ENCODE data around the gene ARFIP1. TPM values are rescaled to one million over a fixed set of nuclear protein-coding genes. Genes with fewer than 3 reads are reported as not detected.

ARFIP1 gene
- total RNA-seq (22.1 TPM), polyA plus RNA-seq (ENCODE audit: insufficient read depth in 1 of 8, insufficient read length in 8 of 8, low replicate concordance in 1 of 8) (10 to 100 TPM; 17.1 to 30.4 (median 20.8) TPM)
- long read RNA-seq, donor 1, transcript ARFIP1-201 (9 exons, 3,111 nt) = major isoform, 5 of 13 reads
- long read RNA-seq, donor 1, partial matches to known transcripts = 7 of 13 reads
- long read RNA-seq, donor 1, other reads (novel, unspliced or antisense) = 0 of 13 reads
- long read RNA-seq, donor 2 = 0 reads
- long read RNA-seq, donor 3, transcript ARFIP1-201 (9 exons, 3,111 nt) = major isoform, 8 of 12 reads
- long read RNA-seq, donor 3, partial matches to known transcripts = 0 of 12 reads
- long read RNA-seq, donor 3, other reads (novel, unspliced or antisense) = 0 of 12 reads
- long read RNA-seq, donor 4, partial matches to known transcripts = 0 of 3 reads
- long read RNA-seq, donor 4, other reads (novel, unspliced or antisense) = 0 of 3 reads
- long read RNA-seq, donor 5, transcript ARFIP1-201 (9 exons, 3,111 nt) = major isoform, 10 of 49 reads
- long read RNA-seq, donor 5, partial matches to known transcripts = 33 of 49 reads
- long read RNA-seq, donor 5, other reads (novel, unspliced or antisense) = 0 of 49 reads
- long read RNA-seq, donor 6, transcript ARFIP1-201 (9 exons, 3,111 nt) = major isoform, 5 of 7 reads
- long read RNA-seq, donor 6, partial matches to known transcripts = 0 of 7 reads
- long read RNA-seq, donor 6, other reads (novel, unspliced or antisense) = 0 of 7 reads
- long read RNA-seq, donor 7, partial matches to known transcripts = 13 of 17 reads
- long read RNA-seq, donor 7, other reads (novel, unspliced or antisense) = 0 of 17 reads
- long read RNA-seq, donor 8, partial matches to known transcripts = 0 of 10 reads
- long read RNA-seq, donor 8, other reads (novel, unspliced or antisense) = 0 of 10 reads
- long read RNA-seq, donor 9, partial matches to known transcripts = 10 of 16 reads
- long read RNA-seq, donor 9, other reads (novel, unspliced or antisense) = 0 of 16 reads
- long read RNA-seq, donor 10, partial matches to known transcripts = 5 of 11 reads
- long read RNA-seq, donor 10, other reads (novel, unspliced or antisense) = 0 of 11 reads
- long read RNA-seq, donor 11, partial matches to known transcripts = 16 of 23 reads
- long read RNA-seq, donor 11, other reads (novel, unspliced or antisense) = 0 of 23 reads

- peak within 1 kb of the TSS; percentile 98 for H3K27ac ChIP-seq (ENCODE audit: low read length)
- no peaks in the 10 kb centered on the region for H3K36me3 ChIP-seq (ENCODE audit: control insufficient read depth, insufficient read depth, low read length)
- WGBS (ENCODE audit: insufficient coverage) = under 1% methylated on average over 50 of the region's 55 CpGs
- H3K27me3 ChIP-seq (ENCODE audit: control insufficient read depth, insufficient read depth, low read length) = no peaks in the 10 kb centered on the region
- peak; percentile 99 for DNase-seq
- no peaks in the 10 kb centered on the region for H3K9me3 ChIP-seq (replicated peaks; ENCODE audit: control insufficient read depth, low read depth, low read length)
- H3K4me3 ChIP-seq (ENCODE audit: low read length) = peak within 1 kb of the TSS; percentile 96
- peaks cover 10% of the 10 kb centered on the region for H3K4me1 ChIP-seq (ENCODE audit: control insufficient read depth, insufficient read depth, low read length)
Observed at GRCh38 chr4:152779513-152780266, at the start of gene ARFIP1, which contains the start of gene TIGD4. Gene ARFIP1 (plus strand): TSS chr4:152779954. CDS start chr4:152829634, 49,680 bp downstream. Gene TIGD4 (minus strand): TSS chr4:152779730. CDS start chr4:152771004, 8,726 bp downstream.

- H3K4me3 ChIP-seq (ENCODE audit: low read length) = no peak overlapping the region
- WGBS (ENCODE audit: insufficient coverage) = 93% methylated on average over 2 of the region's 2 CpGs
Observed at GRCh38 chr4:152731997-152732396, 47.8 kb upstream of the ARFIP1 start.

GRCh38 chr4:152734015-152734698, 45.6 kb upstream of the ARFIP1 start:
- Histone ChIP-seq H3K27ac (ENCODE audit: low read length) (no peak overlapping the region), H3K27me3 (ENCODE audit: control insufficient read depth, insufficient read depth, low read length) (peaks cover 2% of the 10 kb centered on the region), H3K36me3 (ENCODE audit: control insufficient read depth, insufficient read depth, low read length) (no peaks in the 10 kb centered on the region), H3K4me3 (ENCODE audit: low read length) (no peak overlapping the region), H3K4me1 (ENCODE audit: control insufficient read depth, insufficient read depth, low read length) (no peaks in the 10 kb centered on the region), H3K9me3 (replicated peaks; ENCODE audit: control insufficient read depth, low read depth, low read length) (no peaks in the 10 kb centered on the region)
- no peak for DNase-seq
- WGBS (ENCODE audit: insufficient coverage) = 72% methylated on average over 4 of the region's 5 CpGs

More at GRCh38 chr4:152731997-152732396, 47.8 kb upstream of the ARFIP1 start:
- Histone ChIP-seq H3K9me3 (replicated peaks; ENCODE audit: control insufficient read depth, low read depth, low read length) (no peaks in the 10 kb centered on the region), H3K27ac (ENCODE audit: low read length) (no peak overlapping the region), H3K4me1 (ENCODE audit: control insufficient read depth, insufficient read depth, low read length) (no peaks in the 10 kb centered on the region), H3K36me3 (ENCODE audit: control insufficient read depth, insufficient read depth, low read length) (no peaks in the 10 kb centered on the region), H3K27me3 (ENCODE audit: control insufficient read depth, insufficient read depth, low read length) (peaks cover 6% of the 10 kb centered on the region)
- no peak for DNase-seq

GRCh38 chr4:152734699-152735050, 45.1 kb upstream of the ARFIP1 start:
- Histone ChIP-seq H3K27me3 (ENCODE audit: control insufficient read depth, insufficient read depth, low read length) (peaks cover 2% of the 10 kb centered on the region), H3K36me3 (ENCODE audit: control insufficient read depth, insufficient read depth, low read length) (no peaks in the 10 kb centered on the region), H3K27ac (ENCODE audit: low read length) (no peak overlapping the region), H3K4me1 (ENCODE audit: control insufficient read depth, insufficient read depth, low read length) (no peaks in the 10 kb centered on the region), H3K4me3 (ENCODE audit: low read length) (no peak overlapping the region), H3K9me3 (replicated peaks; ENCODE audit: control insufficient read depth, low read depth, low read length) (no peaks in the 10 kb centered on the region)
- WGBS (ENCODE audit: insufficient coverage) = 42% methylated on average over 2 of the region's 3 CpGs
- no peak for DNase-seq

- no CpG with 5 or more reads among the region's 2 CpGs for WGBS (ENCODE audit: insufficient coverage)
- Histone ChIP-seq H3K4me1 (ENCODE audit: control insufficient read depth, insufficient read depth, low read length) (no peaks in the 10 kb centered on the region), H3K9me3 (replicated peaks; ENCODE audit: control insufficient read depth, low read depth, low read length) (no peaks in the 10 kb centered on the region), H3K27ac (ENCODE audit: low read length) (no peak overlapping the region), H3K36me3 (ENCODE audit: control insufficient read depth, insufficient read depth, low read length) (no peaks in the 10 kb centered on the region), H3K4me3 (ENCODE audit: low read length) (no peak overlapping the region), H3K27me3 (ENCODE audit: control insufficient read depth, insufficient read depth, low read length) (peaks cover 2% of the 10 kb centered on the region)
- DNase-seq = peak; percentile 26
Observed at GRCh38 chr4:152735396-152735859, 44.3 kb upstream of the ARFIP1 start.

GRCh38 chr4:152735906-152736305, 43.8 kb upstream of the ARFIP1 start:
- Histone ChIP-seq H3K9me3 (replicated peaks; ENCODE audit: control insufficient read depth, low read depth, low read length) (no peaks in the 10 kb centered on the region), H3K27me3 (ENCODE audit: control insufficient read depth, insufficient read depth, low read length) (peaks cover 2% of the 10 kb centered on the region), H3K36me3 (ENCODE audit: control insufficient read depth, insufficient read depth, low read length) (no peaks in the 10 kb centered on the region), H3K27ac (ENCODE audit: low read length) (no peak overlapping the region), H3K4me1 (ENCODE audit: control insufficient read depth, insufficient read depth, low read length) (no peaks in the 10 kb centered on the region), H3K4me3 (ENCODE audit: low read length) (no peak overlapping the region)
- no peak for DNase-seq
- WGBS (ENCODE audit: insufficient coverage) = no CpG with 5 or more reads among the region's 3 CpGs

GRCh38 chr4:152738827-152739226, 40.9 kb upstream of the ARFIP1 start:
- H3K27ac ChIP-seq (ENCODE audit: low read length) = no peak overlapping the region
- peaks cover 2% of the 10 kb centered on the region for H3K27me3 ChIP-seq (ENCODE audit: control insufficient read depth, insufficient read depth, low read length)
- H3K4me3 ChIP-seq (ENCODE audit: low read length) = no peak overlapping the region
- H3K9me3 ChIP-seq (replicated peaks; ENCODE audit: control insufficient read depth, low read depth, low read length) = no peaks in the 10 kb centered on the region
- no peaks in the 10 kb centered on the region for H3K36me3 ChIP-seq (ENCODE audit: control insufficient read depth, insufficient read depth, low read length)
- WGBS (ENCODE audit: insufficient coverage) = 80% methylated on average over 1 of the region's 3 CpGs
- no peak for DNase-seq
- no peaks in the 10 kb centered on the region for H3K4me1 ChIP-seq (ENCODE audit: control insufficient read depth, insufficient read depth, low read length)

GRCh38 chr4:152747444-152747843, 32.3 kb upstream of the ARFIP1 start:
- H3K4me3 ChIP-seq (ENCODE audit: low read length) = no peak overlapping the region
- H3K27ac ChIP-seq (ENCODE audit: low read length) = no peak overlapping the region
- H3K27me3 ChIP-seq (ENCODE audit: control insufficient read depth, insufficient read depth, low read length) = no peaks in the 10 kb centered on the region
- DNase-seq = no peak
- WGBS (ENCODE audit: insufficient coverage) = no CpG with 5 or more reads among the region's 2 CpGs
- no peaks in the 10 kb centered on the region for H3K36me3 ChIP-seq (ENCODE audit: control insufficient read depth, insufficient read depth, low read length)
- H3K4me1 ChIP-seq (ENCODE audit: control insufficient read depth, insufficient read depth, low read length) = no peaks in the 10 kb centered on the region
- no peaks in the 10 kb centered on the region for H3K9me3 ChIP-seq (replicated peaks; ENCODE audit: control insufficient read depth, low read depth, low read length)

- Histone ChIP-seq H3K4me3 (ENCODE audit: low read length) (no peak overlapping the region), H3K4me1 (ENCODE audit: control insufficient read depth, insufficient read depth, low read length) (no peaks in the 10 kb centered on the region), H3K27me3 (ENCODE audit: control insufficient read depth, insufficient read depth, low read length) (no peaks in the 10 kb centered on the region), H3K27ac (ENCODE audit: low read length) (no peak overlapping the region), H3K9me3 (replicated peaks; ENCODE audit: control insufficient read depth, low read depth, low read length) (no peaks in the 10 kb centered on the region), H3K36me3 (ENCODE audit: control insufficient read depth, insufficient read depth, low read length) (no peaks in the 10 kb centered on the region)
- no peak for DNase-seq
- 99% methylated on average over 8 of the region's 9 CpGs for WGBS (ENCODE audit: insufficient coverage)
Observed at GRCh38 chr4:152748619-152749018, 31.1 kb upstream of the ARFIP1 start.
